GM23248 (cell line): ENCODE results near the gene ALPL.

Source experiments
- EZH2 ChIP-seq: fragments of 200-600 bp; sonication (generic); IDR thresholded peaks from 2 replicates; pipeline ENCODE4 v1.6.1; 2018; ENCODE audit warnings: antibody characterized with exemption, mild to moderate bottlenecking; ENCODE audit not compliant: insufficient read depth, poor library complexity, severe bottlenecking
- EZH2phosphoT487 ChIP-seq: fragments of 200-600 bp; sonication (generic); IDR thresholded peaks from 2 replicates; pipeline ENCODE4 v1.6.1; 2018; ENCODE audit warnings: antibody characterized with exemption, moderate library complexity, mild to moderate bottlenecking, low read depth; ENCODE audit not compliant: insufficient read depth

DNA sequence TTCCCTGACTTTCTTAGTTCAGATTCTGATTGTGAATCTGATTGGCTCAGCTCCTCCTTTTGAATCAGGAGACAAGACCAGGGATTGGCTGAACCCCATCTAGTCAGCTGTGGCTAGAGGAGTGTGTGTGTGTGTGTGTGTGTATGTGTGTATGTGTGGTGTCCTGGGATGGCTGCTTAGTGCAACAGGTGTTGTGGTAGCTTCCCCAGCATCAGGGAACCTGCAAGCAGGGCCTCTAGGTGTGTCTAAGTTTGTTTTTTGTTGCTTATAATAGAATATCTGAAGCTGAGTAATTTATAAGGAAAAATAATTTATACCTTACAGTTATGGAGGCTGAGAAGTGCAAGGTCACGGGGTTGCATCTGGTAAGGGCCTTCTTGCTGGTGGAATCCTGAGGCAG lies 13.2 kb upstream of the ALPL start:
- TF ChIP-seq EZH2 (no peak), EZH2phosphoT487 (no peak)
